ENCODE results near the gene BMPR1A. TPM values are rescaled to one million over a fixed set of nuclear protein-coding genes. Genes with fewer than 3 reads are reported as not detected.

BMPR1A gene
- total and polyA plus RNA-seq, 2 of the 13 experiments (the other 11 are each of a cell fraction or from before 2014, with no cell fraction given) = 17.8 to 44.2 TPM

DNA sequence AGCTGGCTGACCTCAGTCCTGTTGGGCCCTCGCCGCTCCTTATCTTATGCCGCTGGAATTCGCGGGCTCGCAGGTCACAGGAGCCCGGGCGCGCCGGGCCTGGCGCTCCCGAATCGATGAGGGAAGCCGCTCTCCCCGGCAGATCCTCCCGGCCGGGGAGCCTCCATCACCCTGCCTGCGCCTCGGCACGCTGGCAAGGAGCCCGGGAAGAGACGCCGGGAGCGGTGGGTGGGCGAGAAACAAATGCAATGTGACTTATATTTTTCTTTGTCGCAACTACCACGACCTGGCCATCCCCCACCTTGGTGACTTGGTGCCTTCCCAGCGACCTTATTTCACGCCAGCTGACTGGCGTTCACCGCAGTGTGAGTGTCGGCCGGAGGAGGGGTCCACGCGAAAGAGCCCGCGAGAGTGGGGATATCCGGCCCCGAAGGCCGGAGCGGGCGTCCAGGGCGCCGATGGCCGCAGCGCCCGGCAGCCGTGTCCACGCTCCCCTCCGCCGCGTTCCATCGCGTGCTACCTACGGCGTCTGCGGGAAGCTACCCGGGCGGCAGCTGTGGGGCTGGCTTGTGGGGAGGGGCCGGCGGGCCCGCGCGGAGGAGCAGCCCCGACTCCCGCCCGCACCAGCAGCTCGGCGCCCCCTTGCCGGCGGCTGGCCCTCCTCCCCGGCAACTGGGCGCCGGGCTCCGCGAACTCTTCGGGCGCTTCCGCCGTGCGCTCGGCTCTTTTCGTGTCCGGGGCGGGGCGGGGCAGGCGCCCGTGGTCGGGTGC lies 494 bp upstream of the BMPR1A start (continued):
- no peak for TF ChIP-seq HMGXB3 (CRISPR knock-in tag; IDR thresholded peaks at IDR 0.05; ENCODE audit: borderline replicate concordance)
- TF ChIP-seq ZNF572 (CRISPR knock-in tag; IDR thresholded peaks at IDR 0.05) = no peak
- TF ChIP-seq, protein P1, sequence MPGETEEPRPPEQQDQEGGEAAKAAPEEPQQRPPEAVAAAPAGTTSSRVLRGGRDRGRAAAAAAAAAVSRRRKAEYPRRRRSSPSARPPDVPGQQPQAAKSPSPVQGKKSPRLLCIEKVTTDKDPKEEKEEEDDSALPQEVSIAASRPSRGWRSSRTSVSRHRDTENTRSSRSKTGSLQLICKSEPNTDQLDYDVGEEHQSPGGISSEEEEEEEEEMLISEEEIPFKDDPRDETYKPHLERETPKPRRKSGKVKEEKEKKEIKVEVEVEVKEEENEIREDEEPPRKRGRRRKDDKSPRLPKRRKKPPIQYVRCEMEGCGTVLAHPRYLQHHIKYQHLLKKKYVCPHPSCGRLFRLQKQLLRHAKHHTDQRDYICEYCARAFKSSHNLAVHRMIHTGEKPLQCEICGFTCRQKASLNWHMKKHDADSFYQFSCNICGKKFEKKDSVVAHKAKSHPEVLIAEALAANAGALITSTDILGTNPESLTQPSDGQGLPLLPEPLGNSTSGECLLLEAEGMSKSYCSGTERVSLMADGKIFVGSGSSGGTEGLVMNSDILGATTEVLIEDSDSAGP (CRISPR knock-in tag; IDR thresholded peaks at IDR 0.05; ENCODE audit: borderline replicate concordance) = peak; percentile 77; the same call in 1 of the 2 replicates
- peak; percentile 61; the same call in 1 of the 2 replicates for TF ChIP-seq ZNF816 (CRISPR knock-in tag; IDR thresholded peaks at IDR 0.05; ENCODE audit: borderline replicate concordance)
- 0 out of 2 replicates have a peak, but pooled peaks have one; percentile 23 for TF ChIP-seq SP4 (CRISPR knock-in tag; IDR thresholded peaks at IDR 0.05)
- TF ChIP-seq ARID5B (CRISPR knock-in tag; IDR thresholded peaks at IDR 0.05) = peak; percentile 55
- TF ChIP-seq STAT5B (CRISPR knock-in tag; IDR thresholded peaks at IDR 0.05) = no peak
- peak; percentile 21 for TF ChIP-seq ZNF331 (CRISPR knock-in tag; IDR thresholded peaks at IDR 0.05)
- no peak for TF ChIP-seq EED (CRISPR knock-in tag; IDR thresholded peaks at IDR 0.05)
- TF ChIP-seq ZNF10 (CRISPR knock-in tag; IDR thresholded peaks at IDR 0.05; ENCODE audit: borderline replicate concordance, low read depth) = no peak
- no peak for TF ChIP-seq RAD51 (IDR thresholded peaks at IDR 0.05; ENCODE audit: borderline replicate concordance)
- TF ChIP-seq, protein P2, sequence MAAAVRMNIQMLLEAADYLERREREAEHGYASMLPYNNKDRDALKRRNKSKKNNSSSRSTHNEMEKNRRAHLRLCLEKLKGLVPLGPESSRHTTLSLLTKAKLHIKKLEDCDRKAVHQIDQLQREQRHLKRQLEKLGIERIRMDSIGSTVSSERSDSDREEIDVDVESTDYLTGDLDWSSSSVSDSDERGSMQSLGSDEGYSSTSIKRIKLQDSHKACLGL (CRISPR knock-in tag; IDR thresholded peaks at IDR 0.05) = peak; percentile 43
- no peak for TF ChIP-seq ZKSCAN5 (CRISPR knock-in tag; IDR thresholded peaks at IDR 0.05)
- TF ChIP-seq TAF1 (CRISPR knock-in tag; IDR thresholded peaks at IDR 0.05) = peak; percentile 74
- no peak for TF ChIP-seq SNRNP70 (IDR thresholded peaks at IDR 0.05; ENCODE audit: low read depth, low read length)
- no peak for TF ChIP-seq NFE2 (CRISPR knock-in tag; IDR thresholded peaks at IDR 0.05)
- peak; percentile 86 for TF ChIP-seq ZNF501 (CRISPR knock-in tag; IDR thresholded peaks at IDR 0.05)
- peak; percentile 60; the same call in 1 of the 2 replicates for TF ChIP-seq ZNF747 (CRISPR knock-in tag; IDR thresholded peaks at IDR 0.05; ENCODE audit: borderline replicate concordance)
- TF ChIP-seq ZNF20 (CRISPR knock-in tag; IDR thresholded peaks at IDR 0.05) = 0 out of 2 replicates have a peak, but pooled peaks have one; percentile 73

Measured in HepG2 (cell line).